Cardiac fibroblast (primary cell): ENCODE data around the gene TMCO4.

Experiments used
- DNase-seq, 2 donors: peaks; one replicate each; pipeline versions ENCODE4 v3.0.0 to v3.0.0-alpha.2; 2010; ENCODE audit warnings: low read depth in 2 of 2
- H3K4me3 ChIP-seq, 2 donors: replicated peaks in 1 of 2; 1 replicate in 1 of 2; 2 replicates in 1 of 2; pipeline ENCODE4 v1.5.1; 2011; ENCODE audit warnings: low read depth in 2 of 2, low read length in 2 of 2, mild to moderate bottlenecking in 2 of 2, moderate library complexity in 1 of 2
- TF ChIP-seq, protein P1 (sequence below): IDR thresholded peaks from one replicate; pipeline ENCODE4 v1.5.1; 2011; ENCODE audit warnings: low read depth, mild to moderate bottlenecking, low read length, inconsistent platforms

The TMCO4 gene

DNA sequence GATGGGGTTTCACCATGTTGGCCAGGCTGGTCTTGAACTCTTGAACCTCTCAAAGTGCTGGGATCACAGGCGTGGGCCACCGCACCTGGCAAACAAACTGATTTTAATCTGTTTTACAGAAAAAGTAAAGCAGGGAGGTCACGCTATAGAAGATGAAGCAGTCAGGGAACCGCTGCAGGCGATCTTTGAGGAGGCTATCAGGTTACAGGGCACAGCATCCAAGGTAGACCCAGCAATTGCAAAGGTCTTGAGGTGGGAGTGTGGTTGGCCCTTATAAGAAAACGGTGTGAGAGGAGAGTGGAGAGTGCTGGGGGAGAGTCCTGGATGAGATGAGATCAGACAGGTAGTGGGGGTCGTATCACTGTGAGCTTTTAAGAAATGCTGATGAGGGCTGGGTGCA, 2.6 kb upstream of the TMCO4 start:
- H3K4me3 ChIP-seq, result no peak overlapping the region
- DNase-seq, result no peak
- TF ChIP-seq, protein P1, sequence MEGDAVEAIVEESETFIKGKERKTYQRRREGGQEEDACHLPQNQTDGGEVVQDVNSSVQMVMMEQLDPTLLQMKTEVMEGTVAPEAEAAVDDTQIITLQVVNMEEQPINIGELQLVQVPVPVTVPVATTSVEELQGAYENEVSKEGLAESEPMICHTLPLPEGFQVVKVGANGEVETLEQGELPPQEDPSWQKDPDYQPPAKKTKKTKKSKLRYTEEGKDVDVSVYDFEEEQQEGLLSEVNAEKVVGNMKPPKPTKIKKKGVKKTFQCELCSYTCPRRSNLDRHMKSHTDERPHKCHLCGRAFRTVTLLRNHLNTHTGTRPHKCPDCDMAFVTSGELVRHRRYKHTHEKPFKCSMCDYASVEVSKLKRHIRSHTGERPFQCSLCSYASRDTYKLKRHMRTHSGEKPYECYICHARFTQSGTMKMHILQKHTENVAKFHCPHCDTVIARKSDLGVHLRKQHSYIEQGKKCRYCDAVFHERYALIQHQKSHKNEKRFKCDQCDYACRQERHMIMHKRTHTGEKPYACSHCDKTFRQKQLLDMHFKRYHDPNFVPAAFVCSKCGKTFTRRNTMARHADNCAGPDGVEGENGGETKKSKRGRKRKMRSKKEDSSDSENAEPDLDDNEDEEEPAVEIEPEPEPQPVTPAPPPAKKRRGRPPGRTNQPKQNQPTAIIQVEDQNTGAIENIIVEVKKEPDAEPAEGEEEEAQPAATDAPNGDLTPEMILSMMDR, result no peak

DNA sequence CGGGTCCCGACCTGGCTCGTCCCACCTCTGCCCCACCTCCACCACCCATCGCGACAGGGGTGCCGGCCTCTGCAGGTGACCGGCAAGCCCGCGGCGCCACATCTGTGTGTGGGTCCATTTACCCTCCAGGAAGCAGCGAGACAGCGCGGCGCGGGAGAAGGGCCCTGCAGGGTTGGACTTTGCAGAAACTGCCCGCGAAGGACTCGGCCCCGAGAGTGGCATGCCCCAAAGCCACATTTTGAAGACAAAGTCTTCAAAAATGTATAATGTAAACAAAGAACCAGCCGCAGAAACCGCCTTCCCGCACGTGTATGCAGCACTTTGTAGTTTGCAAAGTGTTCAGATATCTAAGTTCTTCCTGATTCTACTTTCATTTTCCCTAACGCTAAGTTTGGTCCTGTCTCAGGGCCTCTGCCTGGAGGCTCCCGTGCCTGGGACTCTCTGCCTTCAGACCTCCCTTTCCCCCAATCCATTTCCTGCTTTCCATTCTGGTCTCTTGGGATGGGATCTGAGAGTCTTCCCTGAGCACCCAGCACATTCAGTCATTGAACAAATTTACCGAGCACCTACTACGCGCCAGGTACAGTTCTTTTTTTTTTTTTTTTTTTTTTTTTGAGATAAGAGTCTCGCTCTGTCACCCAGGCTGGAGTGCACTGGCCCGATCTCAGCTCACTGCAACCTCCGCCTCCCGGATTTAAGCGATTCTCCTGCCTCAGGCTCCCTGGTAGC, 524 bp upstream of the TMCO4 start:
- H3K4me3 ChIP-seq, result peak overlapping the region; percentile 57 to 58
- DNase-seq, result peak; percentile 66 to 73
- TF ChIP-seq, protein P1, result no peak

DNA sequence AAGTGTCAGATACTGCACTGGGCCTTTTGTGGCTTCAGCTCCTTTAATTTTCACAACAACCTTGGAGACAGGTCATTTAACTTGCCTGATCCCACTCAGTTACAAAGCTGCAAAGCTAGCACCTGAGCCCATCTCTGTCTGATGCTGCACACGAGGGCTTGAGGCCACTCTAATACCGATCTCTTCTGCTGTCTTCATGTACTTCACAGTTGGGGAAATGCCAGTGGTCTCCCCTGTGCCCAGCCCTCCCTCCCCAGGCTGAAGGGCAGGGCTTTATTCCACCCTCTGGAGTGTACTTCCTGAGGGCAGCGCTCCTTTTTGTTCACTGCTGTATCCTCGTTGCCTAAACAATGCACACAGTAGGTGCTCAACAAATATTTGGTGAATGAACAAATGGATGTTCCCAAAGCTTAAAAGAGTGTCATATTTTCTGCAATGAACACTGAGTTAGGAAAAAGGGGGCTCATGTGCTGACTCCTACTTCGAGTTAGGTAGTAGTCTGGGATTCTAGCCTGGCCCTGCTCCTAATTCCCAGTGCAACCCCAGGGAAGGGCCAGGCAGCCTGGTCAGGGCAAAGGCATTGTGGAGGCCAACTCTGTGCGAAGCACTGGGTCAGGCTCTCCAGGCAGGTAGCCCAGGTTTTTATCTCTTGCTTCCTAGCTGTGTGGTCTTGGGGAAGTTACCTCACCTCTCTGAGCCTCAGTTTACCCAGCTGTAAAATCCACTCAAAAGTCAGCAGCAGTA, 1.1 kb downstream of the TMCO4 start:
- TF ChIP-seq, protein P1, result no peak
- DNase-seq, result no peak
- no peak overlapping the region for H3K4me3 ChIP-seq

DNA sequence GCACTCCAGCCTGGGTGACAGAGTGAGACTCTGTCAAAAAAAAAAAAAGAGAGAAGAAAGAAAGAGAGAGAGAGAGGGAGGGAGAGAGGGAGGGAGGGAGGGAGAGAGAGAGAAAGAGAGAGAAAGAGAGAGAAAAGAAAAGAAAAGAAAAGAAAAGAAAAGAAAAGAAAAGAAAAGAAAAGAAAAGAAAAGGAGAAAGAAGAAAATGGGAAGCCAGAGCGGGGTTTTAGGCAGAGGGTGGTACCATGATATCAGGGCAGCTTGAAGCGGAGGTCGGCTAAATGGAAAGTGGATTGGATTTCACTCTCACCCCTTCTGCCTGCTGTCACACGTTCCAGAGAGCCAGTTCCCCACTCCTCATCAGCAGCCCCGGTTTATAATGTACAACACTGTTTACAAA, 1.9 kb downstream of the TMCO4 start:
- no peak for DNase-seq
- no peak overlapping the region for H3K4me3 ChIP-seq
- TF ChIP-seq, protein P1, result no peak

DNA sequence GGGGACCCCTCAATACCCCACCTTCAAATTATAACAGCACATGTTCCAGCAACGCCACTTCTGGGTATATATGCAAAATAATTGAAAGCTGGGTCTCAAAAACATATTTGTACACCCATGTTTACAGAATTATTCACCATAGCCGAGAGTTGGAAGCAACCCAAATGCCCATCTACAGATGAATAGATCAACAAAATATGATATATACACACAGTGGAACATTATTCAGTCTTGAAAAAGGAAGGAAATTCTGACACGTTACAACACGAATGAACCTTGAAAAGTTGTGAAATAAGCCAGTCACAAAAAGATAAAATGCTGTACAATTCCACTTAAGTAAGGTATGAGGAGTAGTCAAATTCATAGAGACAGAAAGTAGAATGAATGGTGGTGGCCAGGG, 5.1 kb downstream of the TMCO4 start:
- TF ChIP-seq, protein P1, result no peak
- no peak for DNase-seq
- no peak overlapping the region for H3K4me3 ChIP-seq

DNA sequence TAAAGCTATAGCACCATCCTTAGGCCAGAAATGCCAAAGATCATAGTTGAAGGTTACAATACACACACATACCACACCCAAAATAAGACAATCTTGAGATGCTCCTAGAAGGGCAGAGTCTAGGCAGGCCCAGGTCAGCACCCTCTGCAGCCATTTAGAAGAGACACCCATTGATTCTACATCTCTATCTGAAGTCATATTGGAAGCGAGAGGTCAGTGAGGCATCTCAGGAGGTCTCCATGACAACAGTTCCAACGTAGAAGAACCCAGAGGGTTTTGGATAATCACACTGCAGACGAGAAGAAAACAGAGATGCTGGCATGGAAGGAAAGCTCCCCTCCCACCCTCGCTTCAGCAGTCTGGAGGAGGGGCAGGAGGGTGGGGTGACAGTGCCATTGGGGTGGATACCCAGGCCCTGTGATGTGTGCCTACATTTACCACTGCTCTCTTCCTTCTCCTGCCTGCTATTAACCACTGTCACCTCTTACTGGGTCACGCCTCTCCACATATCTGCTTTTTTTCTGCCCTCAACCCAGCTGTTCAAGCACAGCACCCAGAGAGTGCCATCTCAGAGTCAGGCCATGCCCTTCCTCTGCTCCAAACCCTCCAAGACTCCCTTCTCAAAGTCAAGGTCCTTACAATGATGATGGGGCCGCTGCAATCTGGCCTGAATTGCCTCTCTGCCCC, 6.2 kb downstream of the TMCO4 start:
- no peak overlapping the region for H3K4me3 ChIP-seq
- DNase-seq, result no peak
- TF ChIP-seq, protein P1, result no peak
